Measurements from ENCODE around the gene SPRR2B. TPM values are rescaled to one million over a fixed set of nuclear protein-coding genes. Genes with fewer than 3 reads are reported as not detected.

Gene SPRR2B
- total RNA-seq, 1 experiment from 2014 or later = not detected

- intact Hi-C loops (cut with micrococcal nuclease; ENCODE audit: unreplicated experiment) = no loop called here
- Histone ChIP-seq H3K4me1 (replicated peaks; ENCODE audit: insufficient read depth) (peaks cover 7% of the 10 kb centered on the region; the same call in 1 of the 2 replicates), H3F3A (ENCODE audit: insufficient read depth, low read depth) (peaks cover 10% of the 10 kb centered on the region), H3K4me3 (no peak overlapping the region), H3K27ac (no peak overlapping the region), H3K9me3 (ENCODE audit: insufficient read depth, low read depth) (peaks cover 2% of the 10 kb centered on the region; the same call in 1 of the 2 replicates), H2AFZ (no peak overlapping the region), H3K4me2 (no peak overlapping the region), H3K79me2 (ENCODE audit: low read depth) (no peaks in the 10 kb centered on the region), H3K9me2 (ENCODE audit: insufficient read depth) (no peaks in the 10 kb centered on the region), H3K27me3 (ENCODE audit: insufficient read depth, low read depth) (no peaks in the 10 kb centered on the region), H3K36me3 (ENCODE audit: low read depth) (no peaks in the 10 kb centered on the region), H4K20me1 (ENCODE audit: insufficient read depth) (no peaks in the 10 kb centered on the region)
- BruUV-seq (replicated peaks) = no TSS peak
- ChIA-PET POLR2A (ENCODE audit: unreplicated experiment) (no interaction called here), CTCF (no interaction called here)
- DNase-seq = no peak
- TF ChIP-seq EZH2 (IDR thresholded peaks at IDR 0.05; ENCODE audit: low read depth) (no peak), CTCF (conservative IDR thresholded peaks at IDR 0.05) (no peak)
These were observed 24.4 kb upstream of the SPRR2B start for GRCh38 chr1:153095764-153096163.

GRCh38 chr1:153094426-153094825 lies 23.0 kb upstream of the SPRR2B start, which contains the start of gene SPRR2E:
Gene SPRR2E, minus strand, starts transcription at chr1:153094526. Its CDS starts 775 bp downstream, at chr1:153093751.
- Histone ChIP-seq H3K36me3 (ENCODE audit: low read depth) (no peaks in the 10 kb centered on the region), H3K9me3 (ENCODE audit: insufficient read depth, low read depth) (no peaks in the 10 kb centered on the region), H3K4me2 (no peak within 1 kb of the TSS), H3K9me2 (ENCODE audit: insufficient read depth) (no peaks in the 10 kb centered on the region), H3K27me3 (ENCODE audit: insufficient read depth, low read depth) (no peaks in the 10 kb centered on the region), H3K79me2 (ENCODE audit: low read depth) (no peaks in the 10 kb centered on the region), H3K4me3 (no peak within 1 kb of the TSS), H3K27ac (no peak within 1 kb of the TSS), H3F3A (ENCODE audit: insufficient read depth, low read depth) (no peaks in the 10 kb centered on the region), H2AFZ (no peak within 1 kb of the TSS), H4K20me1 (ENCODE audit: insufficient read depth) (no peaks in the 10 kb centered on the region), H3K4me1 (replicated peaks; ENCODE audit: insufficient read depth) (0 out of 2 replicates have a peak, but pooled peaks cover under 1% of the 10 kb centered on the region)
- intact Hi-C loops (cut with micrococcal nuclease; ENCODE audit: unreplicated experiment) = no loop called here
- DNase-seq = no peak
- POLR2A ChIA-PET (ENCODE audit: unreplicated experiment) = no interaction called here
- TF ChIP-seq EZH2 (IDR thresholded peaks at IDR 0.05; ENCODE audit: low read depth) (no peak), CTCF (conservative IDR thresholded peaks at IDR 0.05) (no peak)
- CTCF ChIA-PET = no interaction called here
- BruUV-seq (replicated peaks) = no TSS peak

- no peak for DNase-seq
- Histone ChIP-seq H3K27ac (no peak overlapping the region), H3K4me3 (no peak overlapping the region), H3K9me2 (ENCODE audit: insufficient read depth) (no peaks in the 10 kb centered on the region), H3K36me3 (ENCODE audit: low read depth) (no peaks in the 10 kb centered on the region), H2AFZ (no peak overlapping the region), H3K4me2 (no peak overlapping the region), H3F3A (ENCODE audit: insufficient read depth, low read depth) (no peaks in the 10 kb centered on the region), H3K4me1 (replicated peaks; ENCODE audit: insufficient read depth) (no peaks in the 10 kb centered on the region), H3K27me3 (ENCODE audit: insufficient read depth, low read depth) (no peaks in the 10 kb centered on the region), H4K20me1 (ENCODE audit: insufficient read depth) (no peaks in the 10 kb centered on the region), H3K9me3 (ENCODE audit: insufficient read depth, low read depth) (no peaks in the 10 kb centered on the region), H3K79me2 (ENCODE audit: low read depth) (no peaks in the 10 kb centered on the region)
- no peak for TF ChIP-seq CTCF (conservative IDR thresholded peaks at IDR 0.05)
- no peak for TF ChIP-seq EZH2 (IDR thresholded peaks at IDR 0.05; ENCODE audit: low read depth)
- intact Hi-C loops (cut with micrococcal nuclease; ENCODE audit: unreplicated experiment) = no loop called here
- POLR2A ChIA-PET (ENCODE audit: unreplicated experiment) = no interaction called here
- no TSS peak for BruUV-seq (replicated peaks)
- CTCF ChIA-PET = no interaction called here
These were observed 16.2 kb upstream of the SPRR2B start for GRCh38 chr1:153087652-153088051.

All from PC-9 (cell line).